UCSD-AML1 (cell line): Measurements from ENCODE around the gene TCEAL6.
"Not testable (repeated sequence)": the region's sequence is repeated elsewhere in the genome, so short reads cannot be mapped to it uniquely, and the experiment has no call there.

ENCODE experiments used
- DNase-seq: peaks from one replicate; lab custom pipeline; 2025; ENCODE audit not compliant: unreplicated experiment; lab: John Stamatoyannopoulos, UW

Gene TCEAL6

DNA sequence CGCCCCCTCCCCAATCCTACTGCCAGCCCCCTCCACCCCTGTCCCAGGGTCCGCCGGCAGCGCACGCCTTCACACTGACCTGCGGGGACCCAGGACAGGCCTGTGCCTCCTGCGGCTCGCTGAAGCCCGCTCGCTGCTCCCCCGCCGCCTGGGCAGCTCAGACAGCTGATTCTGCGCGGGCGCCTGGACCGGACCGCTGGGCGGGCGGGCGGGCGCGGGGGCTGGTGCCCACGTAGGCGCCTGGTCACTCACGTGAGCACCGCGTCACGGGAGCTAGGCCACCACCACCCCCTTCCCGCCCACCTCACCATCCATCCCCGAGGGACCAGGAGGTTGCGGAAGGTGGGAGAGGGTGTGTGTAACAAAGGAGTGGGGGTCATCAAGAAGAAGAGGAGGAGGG is at the start of gene TCEAL6:
Gene TCEAL6 (minus strand): TSS at position 208 of the 400 bp plus-strand sequence.
- not testable (repeated sequence) for DNase-seq

DNA sequence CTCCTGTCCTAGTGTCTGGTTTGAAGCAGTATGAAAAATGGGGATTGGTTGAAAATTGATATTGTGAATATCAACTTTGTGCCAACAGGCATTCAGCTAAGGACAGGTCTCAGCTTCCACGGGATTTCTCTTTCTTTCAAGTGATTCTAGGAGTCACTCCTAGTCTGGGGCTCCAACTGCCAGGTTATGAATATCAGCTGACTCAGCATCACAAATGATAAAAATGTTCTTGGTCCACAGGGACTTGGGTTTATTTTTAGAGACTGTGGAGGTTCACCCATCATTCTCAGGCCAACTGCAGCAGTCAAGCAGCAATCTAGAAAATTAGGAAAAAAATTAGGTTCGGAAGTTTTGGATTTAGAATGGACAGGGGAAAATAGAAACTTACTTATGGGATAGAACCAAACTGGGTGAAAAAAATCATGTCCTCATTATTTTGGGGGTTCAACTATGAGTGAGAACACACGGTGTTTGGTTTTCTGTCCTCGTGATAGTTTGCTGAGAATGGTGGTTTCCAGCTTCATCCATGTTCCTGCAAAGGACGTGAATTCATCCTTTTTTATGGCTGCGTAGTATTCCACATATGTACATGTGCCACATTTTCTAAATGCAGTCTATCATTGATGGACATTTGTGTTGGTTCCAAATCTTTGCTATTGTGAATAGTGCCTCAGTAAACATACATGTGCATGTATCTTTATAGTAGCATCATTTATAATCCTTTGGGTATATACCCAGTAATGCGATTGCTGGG is 43.9 kb upstream of the TCEAL6 start:
- no peak for DNase-seq

DNA sequence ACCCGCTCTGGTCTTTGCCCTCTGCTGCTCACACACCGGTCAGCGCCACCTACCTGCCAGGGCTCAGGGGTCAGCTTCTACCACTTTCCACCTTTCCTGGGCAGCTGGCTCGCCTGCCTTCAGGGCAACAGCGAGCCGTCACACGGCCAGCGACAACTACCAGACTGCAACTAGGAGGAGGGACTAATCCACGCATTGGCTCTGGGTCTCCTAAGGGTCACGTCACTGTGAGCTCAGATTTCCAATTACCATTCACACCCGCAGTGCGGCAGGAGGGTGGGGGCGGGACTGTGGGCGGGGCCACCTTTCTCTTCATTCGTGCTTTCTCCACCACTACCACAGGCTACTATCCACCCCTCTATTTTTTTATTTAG is 13.5 kb upstream of the TCEAL6 start, which contains the start of gene BEX5:
Gene BEX5 (minus strand): TSS at position 172 of the 374 bp plus-strand sequence. CDS start 1,712 bp downstream, outside the sequence.
- no peak for DNase-seq

DNA sequence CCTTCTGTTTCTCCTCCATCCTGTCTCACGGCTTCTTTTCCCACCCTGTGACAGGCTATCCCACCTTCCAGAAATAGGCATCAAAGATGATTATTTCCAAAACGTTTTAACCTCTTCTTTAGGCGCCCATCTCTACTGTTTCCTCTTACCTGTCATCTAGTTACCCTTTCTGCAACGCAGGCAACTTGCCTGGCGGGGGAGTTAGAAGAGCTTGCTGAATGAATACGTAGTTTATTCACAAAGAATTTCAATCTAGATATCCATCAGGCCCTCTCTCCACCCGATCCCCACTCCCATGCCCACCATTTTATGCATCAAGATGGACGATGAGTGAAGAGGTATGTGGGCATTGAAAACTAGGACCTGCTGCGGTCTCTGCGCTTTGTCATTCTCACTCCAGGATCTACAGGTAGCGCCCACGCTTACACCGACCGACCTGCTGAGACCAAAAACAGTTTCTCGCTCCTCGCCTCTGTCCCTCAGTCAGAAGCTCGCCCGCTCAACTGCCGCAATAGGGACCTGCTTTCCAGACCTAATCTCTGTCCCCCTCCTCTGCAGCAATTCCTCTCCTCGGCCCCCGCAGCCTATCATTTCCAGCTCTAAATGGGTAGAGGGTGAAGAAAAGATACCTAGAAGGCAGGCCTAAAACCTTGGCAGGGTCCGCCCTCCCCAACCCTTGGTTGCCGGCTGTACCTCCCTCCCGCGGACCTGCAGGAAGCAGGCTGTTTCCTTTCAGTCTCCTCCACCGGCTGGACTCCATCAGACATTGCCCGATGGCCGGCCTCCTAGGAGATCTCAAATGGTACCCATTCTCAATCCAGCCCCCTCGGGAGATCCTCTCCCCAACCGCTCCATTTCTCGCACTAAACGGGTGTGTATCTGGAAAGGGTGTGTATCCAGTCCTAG is 12.9 kb upstream of the TCEAL6 start:
- DNase-seq: no peak

DNA sequence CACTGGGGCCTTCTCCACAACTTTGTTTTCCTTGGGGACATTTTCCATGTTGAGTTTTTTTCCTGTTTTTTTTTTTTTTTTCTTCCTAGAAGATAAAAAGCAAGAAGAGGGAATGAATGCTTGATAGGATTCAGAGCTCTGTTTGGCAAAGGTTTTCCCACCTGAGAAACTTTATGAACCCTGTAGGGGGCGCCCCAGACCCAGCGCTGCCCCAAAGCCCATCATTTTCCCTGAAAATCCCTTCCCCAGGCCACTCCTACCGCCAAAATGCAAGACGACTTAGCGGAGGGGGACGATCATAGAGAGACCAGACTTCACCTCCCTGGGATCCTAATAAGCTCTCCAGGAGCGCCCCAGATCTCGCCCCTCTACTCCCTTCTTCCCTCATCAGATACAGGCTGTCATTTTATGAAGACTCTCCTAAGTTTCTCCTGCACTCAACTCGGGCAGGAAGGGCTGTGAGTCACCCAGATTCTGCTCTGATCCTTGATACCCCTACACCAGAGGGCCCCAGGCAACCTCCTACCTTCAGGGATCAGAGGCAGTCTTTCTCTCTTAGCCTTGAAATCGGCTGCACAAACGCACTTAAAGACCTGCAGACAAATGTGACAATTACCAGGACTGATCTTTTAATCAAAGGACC is 12.1 kb upstream of the TCEAL6 start:
- DNase-seq: no peak

DNA sequence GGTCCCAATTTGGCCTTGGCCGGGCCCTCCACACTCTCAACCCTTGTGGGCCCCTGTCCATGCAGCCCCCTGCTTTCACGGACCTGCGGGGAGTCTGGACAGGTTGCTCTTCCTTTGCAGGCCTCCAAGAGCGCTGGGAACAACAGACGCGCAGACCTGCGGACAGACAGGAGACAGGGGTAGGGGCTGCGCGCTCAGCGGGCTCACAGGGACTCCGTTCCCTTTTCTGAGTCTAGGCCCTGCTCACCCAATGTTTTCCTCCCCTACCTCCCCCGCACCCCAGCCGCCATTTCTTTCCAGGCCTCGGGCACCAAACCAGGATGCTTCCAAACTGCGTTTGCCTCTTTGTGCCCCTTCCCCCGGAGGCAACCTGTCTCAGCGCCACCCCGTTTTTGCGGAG is 650 bp downstream of the TCEAL6 start:
- DNase-seq: not testable (repeated sequence)

DNA sequence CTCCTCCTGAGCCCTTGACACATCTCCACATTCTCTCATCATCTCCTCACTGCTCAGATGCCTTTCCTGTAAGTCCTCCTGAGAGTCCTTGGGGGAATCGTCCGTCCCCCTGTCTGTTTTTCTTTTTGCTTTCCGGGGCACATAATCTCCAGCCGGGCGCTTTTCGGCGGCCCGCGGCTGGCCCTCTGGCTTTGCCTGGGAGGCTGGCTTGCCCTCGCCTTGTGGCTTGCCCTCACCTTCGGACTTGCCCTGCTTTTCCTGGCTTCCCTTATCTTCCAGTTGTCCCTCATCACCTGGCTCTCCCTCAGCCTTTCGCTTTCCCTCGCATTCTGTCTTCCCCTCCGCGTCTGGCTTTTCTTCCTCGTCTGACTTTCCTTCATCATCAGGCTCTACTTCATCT is 1.4 kb downstream of the TCEAL6 start:
- DNase-seq: not testable (repeated sequence)

DNA sequence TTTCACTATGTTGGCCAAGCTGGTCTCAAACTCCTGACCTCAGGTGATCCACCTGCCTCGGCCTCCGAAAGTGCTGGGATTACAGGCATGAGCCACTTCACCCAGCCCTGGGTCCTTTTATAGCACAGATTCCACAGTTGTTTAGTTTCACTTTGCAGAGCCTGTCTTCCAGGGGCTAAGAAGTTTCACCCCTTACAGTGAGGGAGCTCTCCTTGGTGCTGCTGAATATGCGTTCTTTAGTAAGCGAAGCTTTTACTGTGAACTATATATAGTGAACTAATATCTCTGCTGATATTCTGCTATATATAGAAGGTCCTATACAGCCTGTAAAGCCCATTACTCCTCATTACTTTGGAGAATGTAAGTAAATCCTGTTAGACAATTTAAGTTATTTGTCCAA is 4.2 kb downstream of the TCEAL6 start:
- DNase-seq: no peak

DNA sequence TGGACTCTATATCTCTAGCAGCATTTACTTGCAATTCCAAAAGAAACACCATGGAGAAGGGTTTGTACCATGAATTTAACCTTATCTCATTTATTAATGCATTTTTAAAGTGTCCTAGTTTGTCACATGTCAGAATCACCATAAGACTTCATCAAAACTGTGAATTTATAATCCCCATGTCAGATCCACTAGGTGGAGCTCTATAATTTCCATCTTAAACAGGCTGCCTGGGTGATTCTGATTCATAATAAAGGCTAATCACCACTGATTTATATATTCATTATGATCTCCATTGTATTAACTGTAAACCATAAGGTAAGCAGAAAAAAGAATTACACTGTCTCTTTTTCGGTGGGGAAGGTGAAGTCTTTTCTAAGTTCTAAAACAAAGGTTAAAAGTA is 12.8 kb downstream of the TCEAL6 start:
- DNase-seq: no peak

DNA sequence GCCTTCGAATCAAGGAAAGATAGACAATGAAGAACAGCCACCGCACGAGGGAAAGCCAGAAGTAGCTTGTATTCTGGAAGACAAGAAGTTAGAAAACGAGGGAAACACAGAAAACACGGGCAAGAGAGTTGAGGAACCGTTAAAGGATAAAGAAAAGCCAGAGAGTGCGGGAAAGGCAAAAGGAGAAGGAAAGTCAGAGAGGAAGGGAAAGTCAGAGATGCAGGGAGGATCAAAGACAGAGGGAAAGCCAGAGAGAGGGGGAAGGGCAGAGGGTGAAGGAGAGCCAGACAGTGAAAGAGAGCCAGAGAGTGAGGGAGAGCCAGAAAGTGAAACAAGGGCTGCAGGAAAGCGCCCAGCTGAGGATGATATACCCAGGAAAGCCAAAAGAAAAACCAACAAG is 15.4 kb downstream of the TCEAL6 start:
- DNase-seq: no peak

DNA sequence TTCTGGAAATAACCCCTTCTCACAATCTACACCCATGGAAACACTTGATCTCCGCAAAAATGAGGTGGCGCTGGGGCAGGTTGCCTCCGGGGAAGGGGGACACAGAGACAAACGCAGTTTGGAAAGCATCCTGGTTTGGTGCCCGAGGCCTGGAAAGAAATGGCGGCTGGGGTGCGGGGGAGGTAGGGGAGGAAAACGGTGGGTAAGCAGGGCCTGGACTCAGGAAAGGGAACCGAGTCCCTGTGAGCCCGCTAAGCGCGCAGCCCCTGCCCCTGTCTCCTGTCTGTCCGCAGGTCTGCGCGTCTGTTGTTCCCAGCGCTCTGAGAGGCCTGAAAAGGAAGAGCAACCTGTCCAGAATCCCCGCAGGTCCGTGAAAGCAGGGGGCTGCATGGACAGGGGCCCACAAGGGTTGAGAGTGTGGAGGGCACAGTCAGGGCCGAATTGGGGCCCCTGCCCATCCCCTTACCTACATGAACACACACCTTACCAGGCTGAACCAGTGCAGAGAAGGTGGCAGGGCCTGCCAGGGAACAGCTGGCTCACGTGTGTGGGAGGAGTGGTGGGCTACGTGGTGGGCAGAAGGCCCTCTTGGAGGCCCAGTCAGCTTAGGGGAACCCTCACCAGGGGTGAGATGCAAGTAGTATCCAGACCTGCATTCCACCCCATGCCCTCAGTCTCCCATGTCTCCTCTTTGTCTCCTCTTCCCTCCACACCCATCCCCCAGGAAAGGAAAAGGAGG is 16.0 kb downstream of the TCEAL6 start:
- not testable (repeated sequence) for DNase-seq

DNA sequence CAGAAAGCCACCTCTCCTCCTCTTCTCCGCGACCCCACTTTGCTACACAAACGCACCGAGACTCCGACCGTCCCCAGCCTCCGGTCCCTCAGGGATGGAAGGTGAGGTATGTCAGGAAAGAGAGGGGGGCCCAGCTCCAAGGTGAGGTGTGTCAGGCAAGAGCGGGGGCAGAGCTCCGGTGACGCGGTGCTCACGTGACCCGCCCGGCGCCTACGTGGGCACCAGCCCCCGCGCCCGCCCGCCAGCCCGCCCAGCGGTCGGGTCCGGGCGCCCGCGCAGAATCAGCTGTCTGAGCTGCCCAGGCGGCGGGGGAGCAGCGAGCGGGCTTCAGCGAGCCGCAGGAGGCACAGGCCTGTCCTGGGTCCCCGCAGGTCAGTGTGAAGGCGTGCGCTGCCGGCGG is 16.8 kb downstream of the TCEAL6 start, which contains the start of gene TCEAL2:
Gene TCEAL2 (plus strand): TSS at position 244 of the 400 bp plus-strand sequence. CDS start 1,152 bp downstream, outside the sequence.
- DNase-seq: not testable (repeated sequence)

DNA sequence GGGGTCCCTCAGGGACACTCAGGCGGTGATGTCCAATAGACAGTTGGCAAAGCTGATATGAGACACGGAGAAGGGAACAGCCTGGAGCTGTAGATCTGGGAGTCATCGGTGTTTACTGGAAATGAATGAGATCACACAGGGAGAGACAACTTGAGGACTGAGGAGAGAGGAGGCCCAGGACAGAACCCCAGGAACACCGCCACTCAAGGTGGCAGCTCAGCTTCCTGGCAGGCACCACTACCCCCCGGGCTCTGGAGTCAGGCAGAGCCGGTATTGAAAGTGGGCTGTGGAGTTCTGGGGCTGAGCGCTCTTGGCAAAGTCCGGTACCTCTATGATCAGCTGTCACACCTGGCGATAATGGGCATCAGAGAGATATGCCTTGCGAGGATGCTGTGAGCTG is 17.3 kb downstream of the TCEAL6 start:
- not testable (repeated sequence) for DNase-seq

DNA sequence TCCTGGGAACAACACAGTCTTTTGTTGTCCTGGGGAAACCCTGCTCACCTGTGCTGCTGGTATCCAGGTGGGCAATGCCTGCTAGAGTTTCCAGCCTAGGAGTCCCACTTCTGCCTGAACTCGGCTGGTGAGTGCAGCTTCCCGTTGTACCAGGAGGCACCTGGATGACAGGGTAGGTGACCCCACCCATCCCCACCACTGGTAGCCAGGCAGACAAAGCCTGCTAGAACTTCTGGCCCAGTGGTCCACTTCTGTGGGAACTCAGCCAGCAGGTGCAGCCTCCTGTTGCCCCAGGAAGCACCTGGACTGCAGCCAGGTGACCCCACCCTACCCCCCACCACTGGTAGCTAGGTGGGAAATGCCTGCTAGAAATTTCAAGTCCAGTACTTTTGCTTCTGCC is 26.5 kb downstream of the TCEAL6 start:
- no peak for DNase-seq

DNA sequence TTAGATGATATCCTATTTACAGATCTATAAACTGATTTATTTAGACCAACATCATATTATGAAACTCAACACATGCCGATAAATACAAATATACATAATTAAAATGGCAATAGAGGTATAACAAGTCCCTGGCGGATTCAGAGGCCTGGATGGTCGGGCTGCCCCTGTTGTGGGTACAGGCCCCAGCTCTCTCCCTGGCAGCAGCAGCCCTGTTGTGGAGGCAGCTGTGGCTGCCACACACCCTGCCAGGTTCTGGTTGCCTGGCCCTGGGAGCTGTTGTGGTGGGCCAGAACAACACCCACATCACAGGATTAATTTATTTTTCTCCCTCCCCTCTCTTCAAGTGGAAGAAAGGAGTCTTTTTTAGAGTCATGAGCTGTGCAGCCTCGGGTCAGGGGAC is 28.9 kb downstream of the TCEAL6 start:
- no peak for DNase-seq
